Osteocyte (in vitro differentiated cells): ENCODE results near the gene OR51S1. TPM values are rescaled to one million over a fixed set of nuclear protein-coding genes. Genes with fewer than 3 reads are reported as not detected.

Experiments
- DNase-seq: peaks from one replicate; pipeline ENCODE4 v3.0.0; 2021; ENCODE audit warnings: mixed read lengths; ENCODE audit not compliant: unreplicated experiment; ENCODE audit errors: extremely low spot score
- H3K27ac Mint-ChIP-seq: one replicate; pipeline ENCODE4 v1.8.0; 2021; ENCODE audit warnings: mild to moderate bottlenecking, mixed read lengths; ENCODE audit not compliant: unreplicated experiment
- H3K27me3 Mint-ChIP-seq: one replicate; pipeline ENCODE4 v1.8.0; 2021; ENCODE audit warnings: mixed read lengths; ENCODE audit not compliant: unreplicated experiment
- H3K36me3 Mint-ChIP-seq: one replicate; pipeline ENCODE4 v1.8.0; 2021; ENCODE audit warnings: mixed read lengths; ENCODE audit not compliant: unreplicated experiment
- H3K4me1 Mint-ChIP-seq: one replicate; pipeline ENCODE4 v1.8.0; 2021; ENCODE audit warnings: mixed read lengths; ENCODE audit not compliant: unreplicated experiment
- H3K4me3 Mint-ChIP-seq: one replicate; pipeline ENCODE4 v1.8.0; 2021; ENCODE audit warnings: mild to moderate bottlenecking, moderate library complexity, mixed read lengths; ENCODE audit not compliant: unreplicated experiment
- H3K9me3 Mint-ChIP-seq: one replicate; pipeline ENCODE4 v1.8.0; 2021; ENCODE audit warnings: mixed read lengths; ENCODE audit not compliant: unreplicated experiment
- CTCF ChIP-seq: fragments of 200-600 bp; sonication (generic); IDR thresholded peaks from 2 replicates; pipeline ENCODE4 v1.5.0; 2021; ENCODE audit warnings: antibody characterized with exemption, mild to moderate bottlenecking, moderate library complexity
- total RNA-seq: library from RNA; stranded (reverse); gene quantifications from 2 replicates; pipeline ENCODE4 v1.2.1, GENCODE V29; 2021

The OR51S1 gene
- total RNA-seq, 1 donor from 2014 or later: not detected

GRCh38 chr11:4884361-4884760, 35.4 kb upstream of the OR51S1 start:
- Mint-ChIP-seq H3K27me3 (no peaks in the 10 kb centered on the region), H3K4me3 (no peak overlapping the region), H3K9me3 (no peaks in the 10 kb centered on the region), H3K27ac (no peak overlapping the region), H3K4me1 (peaks cover 11% of the 10 kb centered on the region), H3K36me3 (no peaks in the 10 kb centered on the region)
- no peak for TF ChIP-seq CTCF
- no peak for DNase-seq

GRCh38 chr11:4882543-4882942, 33.5 kb upstream of the OR51S1 start:
- Mint-ChIP-seq H3K9me3 (no peaks in the 10 kb centered on the region), H3K36me3 (no peaks in the 10 kb centered on the region), H3K4me1 (peaks cover 11% of the 10 kb centered on the region), H3K4me3 (no peak overlapping the region), H3K27me3 (no peaks in the 10 kb centered on the region), H3K27ac (no peak overlapping the region)
- TF ChIP-seq CTCF: no peak
- no peak for DNase-seq

GRCh38 chr11:4881860-4882500, 33.0 kb upstream of the OR51S1 start, which contains the start of gene OR51T1:
Gene OR51T1 (plus strand): TSS chr11:4881900. CDS start chr11:4881900, 0 bp downstream.
- H3K9me3 Mint-ChIP-seq: no peaks in the 10 kb centered on the region
- H3K36me3 Mint-ChIP-seq: no peaks in the 10 kb centered on the region
- peaks cover 11% of the 10 kb centered on the region for H3K4me1 Mint-ChIP-seq
- no peak within 1 kb of the TSS for H3K4me3 Mint-ChIP-seq
- peak within 1 kb of the TSS; percentile 12 for H3K27ac Mint-ChIP-seq
- no peak for DNase-seq
- no peak for TF ChIP-seq CTCF
- no peaks in the 10 kb centered on the region for H3K27me3 Mint-ChIP-seq

GRCh38 chr11:4881188-4881587, 32.2 kb upstream of the OR51S1 start:
- peaks cover 11% of the 10 kb centered on the region for H3K4me1 Mint-ChIP-seq
- no peak for DNase-seq
- no peak overlapping the region for H3K4me3 Mint-ChIP-seq
- no peak for TF ChIP-seq CTCF
- no peaks in the 10 kb centered on the region for H3K36me3 Mint-ChIP-seq
- H3K27me3 Mint-ChIP-seq: no peaks in the 10 kb centered on the region
- H3K27ac Mint-ChIP-seq: no peak overlapping the region
- H3K9me3 Mint-ChIP-seq: no peaks in the 10 kb centered on the region

- TF ChIP-seq CTCF: no peak
- H3K27ac Mint-ChIP-seq: no peak overlapping the region
- no peaks in the 10 kb centered on the region for H3K36me3 Mint-ChIP-seq
- peaks cover 3% of the 10 kb centered on the region for H3K27me3 Mint-ChIP-seq
- DNase-seq: no peak
- no peaks in the 10 kb centered on the region for H3K4me1 Mint-ChIP-seq
- H3K9me3 Mint-ChIP-seq: peaks cover 6% of the 10 kb centered on the region
- H3K4me3 Mint-ChIP-seq: no peak overlapping the region
Observed at GRCh38 chr11:4865855-4866254, 16.8 kb upstream of the OR51S1 start.
